SU-DHL-6 (cell line): ENCODE data around the gene TMEM235.

Experiments used
- H2AFZ ChIP-seq: fragments of 200-600 bp; sonication (generic); 2 replicates; pipeline ENCODE4 v1.6.1; 2014; ENCODE audit warnings: low read depth, mild to moderate bottlenecking, moderate library complexity, mixed read lengths, antibody characterized with exemption, low read length; ENCODE audit not compliant: severe bottlenecking
- H3F3A ChIP-seq: fragments of 200-600 bp; shearing (Covaris generic); 2 replicates; pipeline ENCODE4 v1.6.0; 2016; ENCODE audit warnings: antibody characterized with exemption, mild to moderate bottlenecking; ENCODE audit not compliant: insufficient read depth
- H3K27ac ChIP-seq: fragments of 200-600 bp; sonication (generic); 2 replicates; pipeline ENCODE4 v1.5.1; 2016; ENCODE audit warnings: low read depth, mild to moderate bottlenecking, low read length, moderate library complexity, mixed read lengths
- H3K27me3 ChIP-seq: fragments of 200-600 bp; sonication (generic), shearing (Covaris generic); 2 replicates; pipeline ENCODE4 v1.6.0; 2014; ENCODE audit warnings: mild to moderate bottlenecking, low read length
- H3K36me3 ChIP-seq: fragments of 200-600 bp; sonication (generic); 2 replicates; pipeline ENCODE4 v1.6.1; 2014; ENCODE audit warnings: mild to moderate bottlenecking, low read length, mixed read lengths
- H3K4me2 ChIP-seq: fragments of 300-600, 200-600 bp; shearing (Covaris generic), sonication (generic); 2 replicates; pipeline ENCODE4 v1.6.0; 2014; ENCODE audit warnings: low read length, low read depth, mild to moderate bottlenecking; ENCODE audit not compliant: poor library complexity, severe bottlenecking
- H3K4me3 ChIP-seq: fragments of 200-600 bp; sonication (generic); 2 replicates; pipeline ENCODE4 v1.5.1; 2014; ENCODE audit warnings: antibody characterized with exemption, low read length, mild to moderate bottlenecking, mixed read lengths; ENCODE audit not compliant: insufficient read depth, poor library complexity, severe bottlenecking
- H3K79me2 ChIP-seq: fragments of 200-600 bp; sonication (generic); 2 replicates; pipeline ENCODE4 v1.6.1; 2014; ENCODE audit warnings: mild to moderate bottlenecking, low read length, moderate library complexity; ENCODE audit not compliant: insufficient read depth
- H3K9ac ChIP-seq: fragments of 200-600 bp; sonication (generic); 2 replicates; pipeline ENCODE4 v1.7.0; 2014; ENCODE audit warnings: mild to moderate bottlenecking, low read length
- H3K9me2 ChIP-seq: fragments of 200-600 bp; sonication (generic); replicated peaks from 2 replicates; pipeline ENCODE4 v1.6.1; 2014; ENCODE audit warnings: low read length; ENCODE audit not compliant: insufficient read depth
- H3K9me3 ChIP-seq: fragments of 200-600 bp; sonication (generic); 2 replicates; pipeline ENCODE4 v1.6.1; 2014; ENCODE audit warnings: low read length, mixed read lengths; ENCODE audit not compliant: insufficient read depth
- H4K20me1 ChIP-seq: fragments of 200-600 bp; sonication (generic); 2 replicates; pipeline ENCODE4 v1.6.1; 2014; ENCODE audit warnings: low read depth, mild to moderate bottlenecking, antibody characterized with exemption, low read length, moderate library complexity, mixed read lengths
- CTCF ChIP-seq: fragments of 200-600 bp; sonication (generic); IDR thresholded peaks from one replicate; pipeline ENCODE4 v1.5.1; 2017; ENCODE audit warnings: antibody characterized with exemption, mild to moderate bottlenecking, low read length, moderate library complexity; ENCODE audit not compliant: insufficient read depth, poor library complexity, severe bottlenecking
- EZH2phosphoT487 ChIP-seq: fragments of 200-600 bp; sonication (generic), shearing (Covaris generic); conservative IDR thresholded peaks from 2 replicates; pipeline ENCODE4 v1.6.1; 2018; ENCODE audit warnings: mild to moderate bottlenecking, antibody characterized with exemption, low read length, moderate library complexity, mixed read lengths

Gene TMEM235

GRCh38 chr17:78275355-78275754 lies 43.9 kb downstream of the TMEM235 start:
- no peaks in the 10 kb centered on the region for H3K27me3 ChIP-seq
- TF ChIP-seq EZH2phosphoT487 = no peak
- no peak for TF ChIP-seq CTCF
- H3F3A ChIP-seq = peaks cover 6% of the 10 kb centered on the region
- no peak overlapping the region for H2AFZ ChIP-seq
- H3K27ac ChIP-seq = 0 out of 2 replicates have a peak overlapping the region, but pooled peaks have one; percentile 88
- H3K9me2 ChIP-seq = no peaks in the 10 kb centered on the region
- no peaks in the 10 kb centered on the region for H4K20me1 ChIP-seq
- no peak overlapping the region for H3K9ac ChIP-seq
- H3K79me2 ChIP-seq = no peaks in the 10 kb centered on the region
- H3K36me3 ChIP-seq = no peaks in the 10 kb centered on the region
- H3K4me2 ChIP-seq = peak overlapping the region; percentile 52
- H3K9me3 ChIP-seq = peaks cover 7% of the 10 kb centered on the region; the same call in 1 of the 2 replicates
- H3K4me3 ChIP-seq = no peak overlapping the region

GRCh38 chr17:78276098-78276887 lies 44.9 kb downstream of the TMEM235 start:
- Histone ChIP-seq H3K36me3 (no peaks in the 10 kb centered on the region), H3K9me3 (peaks cover 7% of the 10 kb centered on the region; the same call in 1 of the 2 replicates), H3K9me2 (no peaks in the 10 kb centered on the region), H3K9ac (no peak overlapping the region), H3F3A (peaks cover 6% of the 10 kb centered on the region), H2AFZ (no peak overlapping the region), H3K27me3 (no peaks in the 10 kb centered on the region), H3K79me2 (no peaks in the 10 kb centered on the region), H3K4me3 (peak overlapping the region; percentile 8), H3K27ac (peak overlapping the region; percentile 88), H3K4me2 (peak overlapping the region; percentile 52), H4K20me1 (no peaks in the 10 kb centered on the region)
- TF ChIP-seq EZH2phosphoT487 (no peak), CTCF (no peak)

- Histone ChIP-seq H4K20me1 (no peaks in the 10 kb centered on the region), H3K27ac (no peak overlapping the region), H3K9me3 (peaks cover 7% of the 10 kb centered on the region; the same call in 1 of the 2 replicates), H3K4me3 (no peak overlapping the region), H3K79me2 (no peaks in the 10 kb centered on the region), H2AFZ (no peak overlapping the region), H3K9me2 (no peaks in the 10 kb centered on the region), H3F3A (peaks cover 6% of the 10 kb centered on the region), H3K27me3 (no peaks in the 10 kb centered on the region), H3K4me2 (no peak overlapping the region), H3K9ac (no peak overlapping the region), H3K36me3 (no peaks in the 10 kb centered on the region)
- no peak for TF ChIP-seq EZH2phosphoT487
- no peak for TF ChIP-seq CTCF
Measured at GRCh38 chr17:78278139-78278741, 46.8 kb downstream of the TMEM235 start.
